Upper lobe of left lung (tissue), 4 donors: ENCODE results near the gene ERGIC1.

Experiments used
- EP300 ChIP-seq, 4 donors: sonication (generic); formaldehyde crosslinking; IDR thresholded peaks; one replicate each; pipeline ENCODE4 v1.5.1; 2017; ENCODE audit warnings: antibody characterized with exemption in 4 of 4, control low read depth in 2 of 4
- POLR2A ChIP-seq, 4 donors: fragments of 450-650 bp; IDR thresholded peaks; one replicate each; pipeline ENCODE4 v1.5.1; 2016 to 2017; ENCODE audit warnings: antibody characterized with exemption in 4 of 4, mild to moderate bottlenecking in 2 of 4
- POLR2AphosphoS5 ChIP-seq, 2 donors: sonication (generic); formaldehyde crosslinking; IDR thresholded peaks; one replicate each; pipeline ENCODE4 v1.5.1; 2017; ENCODE audit warnings: antibody characterized with exemption in 2 of 2
- TF ChIP-seq, protein P1 (sequence below), 6 experiments: fragments of 450-650 bp in 4 of 6; fragments of 200-600 bp in 2 of 6; sonication (generic) in 2 of 6; IDR thresholded peaks; one replicate each; pipeline ENCODE4 v1.5.1; 2016 to 2019; ENCODE audit warnings: antibody characterized with exemption in 6 of 6

DNA sequence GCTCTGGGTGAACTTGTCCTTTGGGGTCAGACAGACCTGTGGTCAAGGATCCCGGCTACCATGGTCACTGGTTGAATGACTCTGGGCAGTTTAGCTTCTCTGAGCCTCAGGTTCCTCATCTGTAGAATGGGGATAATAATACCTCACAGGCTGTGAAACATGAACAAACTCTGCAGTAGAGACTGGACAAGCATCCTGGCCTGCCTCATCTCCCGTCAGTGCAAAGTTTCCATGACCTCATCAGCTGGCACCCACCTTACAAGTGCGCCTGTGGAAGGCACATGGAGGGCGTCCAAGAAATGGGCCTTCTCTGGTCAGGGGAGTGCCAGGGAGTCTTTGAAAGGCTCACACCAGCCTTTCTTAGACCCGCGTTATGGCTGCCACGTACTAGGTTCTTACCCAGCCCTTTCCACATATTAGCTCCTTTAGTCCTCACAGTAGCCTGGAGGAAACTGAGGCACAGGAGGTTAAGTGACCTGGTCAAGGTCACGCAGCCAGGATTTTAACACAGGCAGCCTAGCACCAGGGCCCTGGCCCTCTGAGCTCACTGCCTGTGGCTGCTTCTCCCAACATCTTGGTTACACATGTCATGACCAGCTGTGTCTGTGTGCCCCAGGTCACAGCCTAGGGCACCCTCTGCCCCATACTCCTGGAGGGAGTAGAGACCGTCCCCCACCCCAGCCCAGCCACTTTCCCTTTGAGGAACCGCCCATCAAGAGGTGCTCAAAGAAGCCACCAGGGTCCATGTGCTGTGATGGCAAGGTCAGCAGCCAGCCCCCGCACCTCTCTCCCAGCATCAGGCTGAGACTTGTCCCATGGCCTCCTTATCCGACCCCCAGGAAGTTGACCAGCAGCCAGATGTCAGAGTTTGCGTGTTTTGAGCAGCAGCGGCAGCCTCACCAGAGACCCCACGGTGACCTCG lies 85.7 kb downstream of the ERGIC1 start:
- TF ChIP-seq, protein P1, sequence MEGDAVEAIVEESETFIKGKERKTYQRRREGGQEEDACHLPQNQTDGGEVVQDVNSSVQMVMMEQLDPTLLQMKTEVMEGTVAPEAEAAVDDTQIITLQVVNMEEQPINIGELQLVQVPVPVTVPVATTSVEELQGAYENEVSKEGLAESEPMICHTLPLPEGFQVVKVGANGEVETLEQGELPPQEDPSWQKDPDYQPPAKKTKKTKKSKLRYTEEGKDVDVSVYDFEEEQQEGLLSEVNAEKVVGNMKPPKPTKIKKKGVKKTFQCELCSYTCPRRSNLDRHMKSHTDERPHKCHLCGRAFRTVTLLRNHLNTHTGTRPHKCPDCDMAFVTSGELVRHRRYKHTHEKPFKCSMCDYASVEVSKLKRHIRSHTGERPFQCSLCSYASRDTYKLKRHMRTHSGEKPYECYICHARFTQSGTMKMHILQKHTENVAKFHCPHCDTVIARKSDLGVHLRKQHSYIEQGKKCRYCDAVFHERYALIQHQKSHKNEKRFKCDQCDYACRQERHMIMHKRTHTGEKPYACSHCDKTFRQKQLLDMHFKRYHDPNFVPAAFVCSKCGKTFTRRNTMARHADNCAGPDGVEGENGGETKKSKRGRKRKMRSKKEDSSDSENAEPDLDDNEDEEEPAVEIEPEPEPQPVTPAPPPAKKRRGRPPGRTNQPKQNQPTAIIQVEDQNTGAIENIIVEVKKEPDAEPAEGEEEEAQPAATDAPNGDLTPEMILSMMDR (IDR thresholded peaks at IDR 0.05) = no peak
- TF ChIP-seq POLR2A (IDR thresholded peaks at IDR 0.05) (no peak), EP300 (IDR thresholded peaks at IDR 0.05) (no peak), POLR2AphosphoS5 (IDR thresholded peaks at IDR 0.05) (no peak)
